ENCODE data around the gene SLC25A30. TPM values are rescaled to one million over a fixed set of nuclear protein-coding genes. Genes with fewer than 3 reads are reported as not detected.

The SLC25A30 gene
- total RNA-seq, 2 donors from 2014 or later, result 9.9 to 12.4 TPM

GRCh38 chr13:45403081-45403480 is 15.1 kb downstream of the SLC25A30 start:
- no peak overlapping the region for H3K4me3 Mint-ChIP-seq

GRCh38 chr13:45402641-45403040 is 15.5 kb downstream of the SLC25A30 start:
- H3K36me3 Mint-ChIP-seq (ENCODE audit: low read depth), result peaks cover 62% of the 10 kb centered on the region
- no peak overlapping the region for H3K9ac ChIP-seq (ENCODE audit: extremely low read depth, low read length, poor library complexity, severe bottlenecking)
- WGBS, 2 experiments (ENCODE audit: insufficient coverage in 1 of 2, insufficient read length in 1 of 2), result 91 to 100% methylated on average over 1 to 3 of the region's 3 CpGs

More at GRCh38 chr13:45403081-45403480, 15.1 kb downstream of the SLC25A30 start:
- Mint-ChIP-seq H3K9me3 (peaks cover 2% of the 10 kb centered on the region), H3K27me3 (ENCODE audit: insufficient read depth) (no peaks in the 10 kb centered on the region), H3K36me3 (ENCODE audit: low read depth) (peaks cover 60% of the 10 kb centered on the region), H3K4me1 (no peaks in the 10 kb centered on the region), H3K27ac (no peak overlapping the region)
- Histone ChIP-seq H3K4me1 (ENCODE audit: control insufficient read depth, insufficient read depth, low read length) (no peaks in the 10 kb centered on the region), H3K9ac (ENCODE audit: extremely low read depth, low read length, poor library complexity, severe bottlenecking) (no peak overlapping the region), H3K4me3 (ENCODE audit: low read length) (no peak overlapping the region), H3K27me3 (ENCODE audit: control insufficient read depth, insufficient read depth, low read length, poor library complexity, severe bottlenecking) (no peaks in the 10 kb centered on the region), H3K36me3 (ENCODE audit: control insufficient read depth, insufficient read depth, low read length) (peaks cover 74% of the 10 kb centered on the region), H3K27ac (ENCODE audit: low read depth, low read length) (no peak overlapping the region), H3K9me3 (ENCODE audit: control insufficient read depth, low read length) (peaks cover 10% of the 10 kb centered on the region)
- DNase-seq, result no peak
- TF ChIP-seq, protein P1, sequence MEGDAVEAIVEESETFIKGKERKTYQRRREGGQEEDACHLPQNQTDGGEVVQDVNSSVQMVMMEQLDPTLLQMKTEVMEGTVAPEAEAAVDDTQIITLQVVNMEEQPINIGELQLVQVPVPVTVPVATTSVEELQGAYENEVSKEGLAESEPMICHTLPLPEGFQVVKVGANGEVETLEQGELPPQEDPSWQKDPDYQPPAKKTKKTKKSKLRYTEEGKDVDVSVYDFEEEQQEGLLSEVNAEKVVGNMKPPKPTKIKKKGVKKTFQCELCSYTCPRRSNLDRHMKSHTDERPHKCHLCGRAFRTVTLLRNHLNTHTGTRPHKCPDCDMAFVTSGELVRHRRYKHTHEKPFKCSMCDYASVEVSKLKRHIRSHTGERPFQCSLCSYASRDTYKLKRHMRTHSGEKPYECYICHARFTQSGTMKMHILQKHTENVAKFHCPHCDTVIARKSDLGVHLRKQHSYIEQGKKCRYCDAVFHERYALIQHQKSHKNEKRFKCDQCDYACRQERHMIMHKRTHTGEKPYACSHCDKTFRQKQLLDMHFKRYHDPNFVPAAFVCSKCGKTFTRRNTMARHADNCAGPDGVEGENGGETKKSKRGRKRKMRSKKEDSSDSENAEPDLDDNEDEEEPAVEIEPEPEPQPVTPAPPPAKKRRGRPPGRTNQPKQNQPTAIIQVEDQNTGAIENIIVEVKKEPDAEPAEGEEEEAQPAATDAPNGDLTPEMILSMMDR (conservative IDR thresholded peaks at IDR 0.05), result no peak
- WGBS, 2 experiments (ENCODE audit: insufficient coverage in 1 of 2, insufficient read length in 1 of 2), result 94 to 100% methylated on average over 2 of the region's 3 CpGs

GRCh38 chr13:45401314-45401713 is 16.9 kb downstream of the SLC25A30 start:
- Histone ChIP-seq H3K27me3 (ENCODE audit: control insufficient read depth, insufficient read depth, low read length, poor library complexity, severe bottlenecking) (no peaks in the 10 kb centered on the region), H3K27ac (ENCODE audit: low read depth, low read length) (no peak overlapping the region), H3K36me3 (ENCODE audit: control insufficient read depth, insufficient read depth, low read length) (peaks cover 69% of the 10 kb centered on the region), H3K4me3 (ENCODE audit: low read length) (no peak overlapping the region), H3K9ac (ENCODE audit: extremely low read depth, low read length, poor library complexity, severe bottlenecking) (no peak overlapping the region), H3K4me1 (ENCODE audit: control insufficient read depth, insufficient read depth, low read length) (peaks cover 2% of the 10 kb centered on the region), H3K9me3 (ENCODE audit: control insufficient read depth, low read length) (peaks cover 16% of the 10 kb centered on the region)
- H3K4me1 Mint-ChIP-seq, result peaks cover 3% of the 10 kb centered on the region
- no peak for DNase-seq
- WGBS, 2 experiments (ENCODE audit: insufficient coverage in 1 of 2, insufficient read length in 1 of 2), result 100% methylated on average over 1 of the region's 1 CpG
- peaks cover 7% of the 10 kb centered on the region for H3K9me3 Mint-ChIP-seq
- H3K27ac Mint-ChIP-seq, result no peak overlapping the region
- TF ChIP-seq, protein P1 (conservative IDR thresholded peaks at IDR 0.05), result no peak
- no peak overlapping the region for H3K4me3 Mint-ChIP-seq
- peaks cover 2% of the 10 kb centered on the region for H3K27me3 Mint-ChIP-seq (ENCODE audit: insufficient read depth)
- peaks cover 59% of the 10 kb centered on the region for H3K36me3 Mint-ChIP-seq (ENCODE audit: low read depth)

More at GRCh38 chr13:45402641-45403040, 15.5 kb downstream of the SLC25A30 start:
- Histone ChIP-seq H3K27me3 (ENCODE audit: control insufficient read depth, insufficient read depth, low read length, poor library complexity, severe bottlenecking) (no peaks in the 10 kb centered on the region), H3K9me3 (ENCODE audit: control insufficient read depth, low read length) (peaks cover 14% of the 10 kb centered on the region), H3K4me1 (ENCODE audit: control insufficient read depth, insufficient read depth, low read length) (no peaks in the 10 kb centered on the region), H3K27ac (ENCODE audit: low read depth, low read length) (no peak overlapping the region), H3K36me3 (ENCODE audit: control insufficient read depth, insufficient read depth, low read length) (peaks cover 74% of the 10 kb centered on the region), H3K4me3 (ENCODE audit: low read length) (no peak overlapping the region)
- H3K4me3 Mint-ChIP-seq, result no peak overlapping the region
- H3K4me1 Mint-ChIP-seq, result no peaks in the 10 kb centered on the region
- no peak overlapping the region for H3K27ac Mint-ChIP-seq
- TF ChIP-seq, protein P1 (conservative IDR thresholded peaks at IDR 0.05), result no peak
- H3K27me3 Mint-ChIP-seq (ENCODE audit: insufficient read depth), result peaks cover 2% of the 10 kb centered on the region
- DNase-seq, result no peak
- peaks cover 6% of the 10 kb centered on the region for H3K9me3 Mint-ChIP-seq

Data from endodermal cell (in vitro differentiated cells).